ENCODE measurements around the gene MRPS6.

MRPS6 gene

GRCh38 chr21:34039678-34040382 lies 33.5 kb upstream of the MRPS6 start:
- no peaks in the 10 kb centered on the region for H3K27me3 ChIP-seq (ENCODE audit: control insufficient read depth, insufficient read depth, low read length)
- H3K4me1 ChIP-seq (ENCODE audit: control insufficient read depth, insufficient read depth, low read length) = no peaks in the 10 kb centered on the region
- H3K36me3 ChIP-seq (ENCODE audit: control insufficient read depth, insufficient read depth, low read length) = no peaks in the 10 kb centered on the region
- H3K4me3 ChIP-seq (ENCODE audit: low read depth, low read length) = no peak overlapping the region
- H3K9ac ChIP-seq (ENCODE audit: low read depth, low read length) = no peak overlapping the region
- H3K9me3 ChIP-seq (ENCODE audit: control insufficient read depth, insufficient read depth, low read length) = no peaks in the 10 kb centered on the region

GRCh38 chr21:34042735-34043134 lies 30.6 kb upstream of the MRPS6 start:
- Histone ChIP-seq H3K9ac (ENCODE audit: low read depth, low read length) (no peak overlapping the region), H3K4me3 (ENCODE audit: low read depth, low read length) (no peak overlapping the region), H3K36me3 (ENCODE audit: control insufficient read depth, insufficient read depth, low read length) (no peaks in the 10 kb centered on the region), H3K9me3 (ENCODE audit: control insufficient read depth, insufficient read depth, low read length) (no peaks in the 10 kb centered on the region), H3K27me3 (ENCODE audit: control insufficient read depth, insufficient read depth, low read length) (no peaks in the 10 kb centered on the region), H3K4me1 (ENCODE audit: control insufficient read depth, insufficient read depth, low read length) (no peaks in the 10 kb centered on the region)

- Histone ChIP-seq H3K9me3 (ENCODE audit: control insufficient read depth, insufficient read depth, low read length) (no peaks in the 10 kb centered on the region), H3K36me3 (ENCODE audit: control insufficient read depth, insufficient read depth, low read length) (no peaks in the 10 kb centered on the region), H3K4me3 (ENCODE audit: low read depth, low read length) (no peak overlapping the region), H3K4me1 (ENCODE audit: control insufficient read depth, insufficient read depth, low read length) (no peaks in the 10 kb centered on the region), H3K27me3 (ENCODE audit: control insufficient read depth, insufficient read depth, low read length) (no peaks in the 10 kb centered on the region), H3K9ac (ENCODE audit: low read depth, low read length) (no peak overlapping the region)
Observed at GRCh38 chr21:34043333-34043732, 30.0 kb upstream of the MRPS6 start.

- no peak overlapping the region for H3K9ac ChIP-seq (ENCODE audit: low read depth, low read length)
- H3K4me3 ChIP-seq (ENCODE audit: low read depth, low read length) = no peak overlapping the region
- H3K27me3 ChIP-seq (ENCODE audit: control insufficient read depth, insufficient read depth, low read length) = no peaks in the 10 kb centered on the region
- H3K4me1 ChIP-seq (ENCODE audit: control insufficient read depth, insufficient read depth, low read length) = no peaks in the 10 kb centered on the region
- no peaks in the 10 kb centered on the region for H3K36me3 ChIP-seq (ENCODE audit: control insufficient read depth, insufficient read depth, low read length)
- no peaks in the 10 kb centered on the region for H3K9me3 ChIP-seq (ENCODE audit: control insufficient read depth, insufficient read depth, low read length)
Observed at GRCh38 chr21:34046917-34047316, 26.5 kb upstream of the MRPS6 start.

GRCh38 chr21:34047835-34048234 lies 25.5 kb upstream of the MRPS6 start:
- no peaks in the 10 kb centered on the region for H3K4me1 ChIP-seq (ENCODE audit: control insufficient read depth, insufficient read depth, low read length)
- no peaks in the 10 kb centered on the region for H3K9me3 ChIP-seq (ENCODE audit: control insufficient read depth, insufficient read depth, low read length)
- H3K27me3 ChIP-seq (ENCODE audit: control insufficient read depth, insufficient read depth, low read length) = no peaks in the 10 kb centered on the region
- H3K9ac ChIP-seq (ENCODE audit: low read depth, low read length) = no peak overlapping the region
- H3K36me3 ChIP-seq (ENCODE audit: control insufficient read depth, insufficient read depth, low read length) = no peaks in the 10 kb centered on the region
- no peak overlapping the region for H3K4me3 ChIP-seq (ENCODE audit: low read depth, low read length)

GRCh38 chr21:34052171-34052570 lies 21.2 kb upstream of the MRPS6 start:
- Histone ChIP-seq H3K9me3 (ENCODE audit: control insufficient read depth, insufficient read depth, low read length) (no peaks in the 10 kb centered on the region), H3K36me3 (ENCODE audit: control insufficient read depth, insufficient read depth, low read length) (no peaks in the 10 kb centered on the region), H3K4me1 (ENCODE audit: control insufficient read depth, insufficient read depth, low read length) (no peaks in the 10 kb centered on the region), H3K4me3 (ENCODE audit: low read depth, low read length) (no peak overlapping the region), H3K9ac (ENCODE audit: low read depth, low read length) (no peak overlapping the region), H3K27me3 (ENCODE audit: control insufficient read depth, insufficient read depth, low read length) (no peaks in the 10 kb centered on the region)

- Histone ChIP-seq H3K27me3 (ENCODE audit: control insufficient read depth, insufficient read depth, low read length) (no peaks in the 10 kb centered on the region), H3K4me3 (ENCODE audit: low read depth, low read length) (no peak overlapping the region), H3K9me3 (ENCODE audit: control insufficient read depth, insufficient read depth, low read length) (no peaks in the 10 kb centered on the region), H3K9ac (ENCODE audit: low read depth, low read length) (no peak overlapping the region), H3K4me1 (ENCODE audit: control insufficient read depth, insufficient read depth, low read length) (no peaks in the 10 kb centered on the region), H3K36me3 (ENCODE audit: control insufficient read depth, insufficient read depth, low read length) (no peaks in the 10 kb centered on the region)
Observed at GRCh38 chr21:34054259-34054658, 19.1 kb upstream of the MRPS6 start.

GRCh38 chr21:34055615-34056014 lies 17.8 kb upstream of the MRPS6 start:
- H3K9me3 ChIP-seq (ENCODE audit: control insufficient read depth, insufficient read depth, low read length) = no peaks in the 10 kb centered on the region

GRCh38 chr21:34061983-34062382 lies 11.4 kb upstream of the MRPS6 start:
- Histone ChIP-seq H3K27me3 (ENCODE audit: control insufficient read depth, insufficient read depth, low read length) (no peaks in the 10 kb centered on the region), H3K4me1 (ENCODE audit: control insufficient read depth, insufficient read depth, low read length) (no peaks in the 10 kb centered on the region), H3K36me3 (ENCODE audit: control insufficient read depth, insufficient read depth, low read length) (no peaks in the 10 kb centered on the region), H3K9ac (ENCODE audit: low read depth, low read length) (no peak overlapping the region), H3K4me3 (ENCODE audit: low read depth, low read length) (no peak overlapping the region), H3K9me3 (ENCODE audit: control insufficient read depth, insufficient read depth, low read length) (no peaks in the 10 kb centered on the region)

More at GRCh38 chr21:34055615-34056014, 17.8 kb upstream of the MRPS6 start:
- Histone ChIP-seq H3K27me3 (ENCODE audit: control insufficient read depth, insufficient read depth, low read length) (no peaks in the 10 kb centered on the region), H3K9ac (ENCODE audit: low read depth, low read length) (no peak overlapping the region), H3K36me3 (ENCODE audit: control insufficient read depth, insufficient read depth, low read length) (no peaks in the 10 kb centered on the region), H3K4me1 (ENCODE audit: control insufficient read depth, insufficient read depth, low read length) (no peaks in the 10 kb centered on the region), H3K4me3 (ENCODE audit: low read depth, low read length) (no peak overlapping the region)

GRCh38 chr21:34065027-34065426 lies 8.4 kb upstream of the MRPS6 start:
- Histone ChIP-seq H3K9me3 (ENCODE audit: control insufficient read depth, insufficient read depth, low read length) (no peaks in the 10 kb centered on the region), H3K9ac (ENCODE audit: low read depth, low read length) (no peak overlapping the region), H3K4me3 (ENCODE audit: low read depth, low read length) (no peak overlapping the region), H3K4me1 (ENCODE audit: control insufficient read depth, insufficient read depth, low read length) (no peaks in the 10 kb centered on the region), H3K27me3 (ENCODE audit: control insufficient read depth, insufficient read depth, low read length) (no peaks in the 10 kb centered on the region), H3K36me3 (ENCODE audit: control insufficient read depth, insufficient read depth, low read length) (no peaks in the 10 kb centered on the region)

- H3K9me3 ChIP-seq (ENCODE audit: control insufficient read depth, insufficient read depth, low read length) = no peaks in the 10 kb centered on the region
- H3K4me3 ChIP-seq (ENCODE audit: low read depth, low read length) = no peak overlapping the region
- peaks cover 12% of the 10 kb centered on the region for H3K27me3 ChIP-seq (ENCODE audit: control insufficient read depth, insufficient read depth, low read length)
- no peak overlapping the region for H3K9ac ChIP-seq (ENCODE audit: low read depth, low read length)
- H3K4me1 ChIP-seq (ENCODE audit: control insufficient read depth, insufficient read depth, low read length) = peaks cover 7% of the 10 kb centered on the region
- H3K36me3 ChIP-seq (ENCODE audit: control insufficient read depth, insufficient read depth, low read length) = no peaks in the 10 kb centered on the region
Observed at GRCh38 chr21:34071683-34072082, 1.7 kb upstream of the MRPS6 start.

GRCh38 chr21:34072145-34073031 lies 990 bp upstream of the MRPS6 start:
- H3K9ac ChIP-seq (ENCODE audit: low read depth, low read length) = peak overlapping the region; percentile 75
- H3K4me1 ChIP-seq (ENCODE audit: control insufficient read depth, insufficient read depth, low read length) = peaks cover 7% of the 10 kb centered on the region
- peaks cover 12% of the 10 kb centered on the region for H3K27me3 ChIP-seq (ENCODE audit: control insufficient read depth, insufficient read depth, low read length)
- no peaks in the 10 kb centered on the region for H3K9me3 ChIP-seq (ENCODE audit: control insufficient read depth, insufficient read depth, low read length)
- peak overlapping the region; percentile 58 for H3K4me3 ChIP-seq (ENCODE audit: low read depth, low read length)
- H3K36me3 ChIP-seq (ENCODE audit: control insufficient read depth, insufficient read depth, low read length) = no peaks in the 10 kb centered on the region
